HG02610 (cell line): ENCODE data around the gene ENO2.

ENCODE experiments used
- ATAC-seq: cut with Tn5 transposase; IDR thresholded peaks from one replicate; pipeline ENCODE4 v1.9.1; 2021; ENCODE audit warnings: mild to moderate bottlenecking, moderate library complexity; ENCODE audit not compliant: unreplicated experiment

The ENO2 gene

DNA sequence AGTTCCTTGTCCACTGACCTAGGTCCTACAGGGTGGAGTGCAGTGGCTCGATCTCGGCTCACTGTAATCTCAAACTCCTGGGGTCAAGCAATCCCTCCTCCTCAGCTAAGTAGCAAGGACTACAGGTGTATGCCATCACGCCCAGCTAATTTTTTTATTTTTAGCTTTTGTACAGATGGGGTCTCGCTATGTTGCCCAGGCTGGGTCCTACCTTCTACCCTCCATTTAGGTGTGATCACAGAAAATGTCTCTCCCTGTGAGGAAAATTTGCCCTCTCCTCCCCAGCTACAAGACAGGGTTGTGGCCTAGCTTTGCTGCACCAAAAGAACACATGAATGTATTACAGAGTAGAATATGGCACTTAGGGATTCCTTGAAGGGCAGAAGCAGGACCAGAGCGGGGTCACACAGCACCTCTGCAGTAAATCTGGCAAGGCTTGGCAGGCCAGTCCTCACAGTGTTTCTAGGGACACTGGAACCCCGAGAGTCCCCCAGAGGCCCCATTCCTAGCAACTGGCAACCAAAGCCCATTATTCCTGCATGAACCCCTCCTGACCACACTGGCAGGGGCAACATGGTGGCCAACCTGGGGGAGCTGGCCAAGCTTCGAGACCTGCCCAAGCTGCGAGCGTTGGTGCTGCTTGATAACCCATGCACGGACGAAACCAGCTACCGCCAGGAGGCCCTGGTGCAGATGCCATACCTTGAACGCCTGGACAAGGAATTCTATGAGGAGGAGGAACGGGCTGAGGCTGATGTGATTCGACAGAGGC is 2.0 kb upstream of the ENO2 start:
- ATAC-seq = no peak

DNA sequence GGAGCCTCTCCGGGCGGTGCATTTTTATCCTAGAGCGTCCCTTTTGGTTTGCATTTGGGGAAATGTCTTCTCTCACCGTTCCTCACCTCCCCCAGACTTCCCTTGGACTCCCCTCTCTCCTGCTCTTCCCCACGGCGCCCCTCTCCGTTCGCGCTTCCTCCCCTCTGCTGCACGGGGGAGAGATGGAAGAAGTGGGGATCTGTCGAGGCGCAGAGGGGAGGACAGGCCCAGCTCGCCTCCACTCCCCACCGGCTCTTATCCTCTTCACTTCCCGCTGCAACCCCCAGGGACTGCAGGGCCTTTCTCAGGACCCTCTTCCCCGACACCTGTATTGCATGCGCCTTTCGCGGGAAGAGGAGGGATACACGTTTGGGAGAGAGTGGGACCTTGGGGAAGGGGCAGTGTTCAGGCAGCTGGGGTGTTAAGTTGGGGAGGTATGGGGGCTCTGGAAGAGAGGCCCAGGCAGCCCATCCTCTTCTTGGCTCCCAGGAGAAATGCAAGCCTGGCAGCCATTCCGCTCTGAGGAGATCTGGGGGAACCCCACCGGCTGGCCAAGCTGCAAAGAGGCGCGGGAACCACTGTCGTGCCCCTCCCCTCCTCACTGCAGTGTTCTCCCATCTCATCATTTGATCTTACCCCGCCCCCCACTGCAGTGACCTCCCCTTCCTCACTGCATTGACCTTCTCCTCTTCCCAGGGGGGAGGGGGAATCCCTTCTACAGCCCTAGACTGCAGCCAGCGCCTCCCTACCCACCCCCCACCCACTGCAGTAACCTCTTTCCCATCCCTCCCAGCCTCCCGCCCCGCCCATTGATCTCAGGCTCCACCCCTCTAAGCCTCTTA is 788 bp downstream of the ENO2 start:
- ATAC-seq = no peak

DNA sequence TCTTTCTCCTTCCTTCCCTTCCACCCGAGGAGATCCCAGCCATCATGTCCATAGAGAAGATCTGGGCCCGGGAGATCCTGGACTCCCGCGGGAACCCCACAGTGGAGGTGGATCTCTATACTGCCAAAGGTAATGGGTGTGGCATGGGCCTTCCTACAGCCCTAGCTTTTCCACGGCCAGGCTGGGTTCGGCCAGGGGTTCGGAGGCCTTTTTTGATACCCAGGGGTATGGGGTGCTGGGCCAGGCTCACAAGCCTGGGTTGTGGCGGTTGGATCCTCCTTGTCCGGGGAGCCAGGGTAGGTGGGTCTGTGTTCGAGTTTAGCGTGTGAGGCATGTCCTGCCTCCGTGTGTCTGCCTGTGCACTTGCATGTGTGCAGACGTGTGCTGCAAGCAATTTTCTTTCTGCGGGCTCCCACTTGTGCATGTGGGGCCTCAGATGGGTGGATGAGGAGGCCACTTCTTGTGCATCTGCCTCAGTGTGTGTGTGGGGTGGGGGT is 1.5 kb downstream of the ENO2 start:
- ATAC-seq = no peak

DNA sequence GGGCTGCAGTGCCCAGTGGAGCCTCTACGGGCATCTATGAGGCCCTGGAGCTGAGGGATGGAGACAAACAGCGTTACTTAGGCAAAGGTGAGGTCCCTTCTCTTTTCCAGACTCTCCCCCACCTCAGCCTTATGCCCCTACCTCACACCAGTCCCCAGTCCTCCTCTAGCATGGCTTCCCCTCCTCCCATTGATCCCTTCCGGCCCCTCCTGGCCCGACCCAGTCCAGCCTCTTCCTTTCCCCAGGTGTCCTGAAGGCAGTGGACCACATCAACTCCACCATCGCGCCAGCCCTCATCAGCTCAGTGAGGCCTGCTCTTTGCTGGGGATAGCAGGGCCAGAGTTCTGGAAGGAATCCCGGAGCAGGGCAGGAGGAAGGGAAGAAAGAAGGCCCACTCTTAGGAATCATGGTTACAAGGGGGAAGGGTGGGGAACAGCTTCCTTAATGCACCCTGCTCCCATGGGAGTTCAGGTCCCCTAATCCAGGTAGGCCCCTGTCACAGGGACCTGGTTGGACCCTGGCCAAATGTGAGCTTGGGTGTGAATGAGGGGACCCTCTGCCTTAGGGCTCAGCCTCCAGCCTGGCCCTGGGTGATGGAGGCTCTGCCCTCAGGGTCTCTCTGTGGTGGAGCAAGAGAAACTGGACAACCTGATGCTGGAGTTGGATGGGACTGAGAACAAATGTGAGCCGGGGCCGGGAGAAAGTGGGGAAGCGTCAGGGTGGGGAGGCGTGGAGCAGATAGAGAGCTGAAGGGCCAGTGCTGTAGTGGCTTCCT is 2.2 kb downstream of the ENO2 start:
- no peak for ATAC-seq

GRCh38 chr12:6917491-6918231 is 3.3 kb downstream of the ENO2 start:
- ATAC-seq = no peak

DNA sequence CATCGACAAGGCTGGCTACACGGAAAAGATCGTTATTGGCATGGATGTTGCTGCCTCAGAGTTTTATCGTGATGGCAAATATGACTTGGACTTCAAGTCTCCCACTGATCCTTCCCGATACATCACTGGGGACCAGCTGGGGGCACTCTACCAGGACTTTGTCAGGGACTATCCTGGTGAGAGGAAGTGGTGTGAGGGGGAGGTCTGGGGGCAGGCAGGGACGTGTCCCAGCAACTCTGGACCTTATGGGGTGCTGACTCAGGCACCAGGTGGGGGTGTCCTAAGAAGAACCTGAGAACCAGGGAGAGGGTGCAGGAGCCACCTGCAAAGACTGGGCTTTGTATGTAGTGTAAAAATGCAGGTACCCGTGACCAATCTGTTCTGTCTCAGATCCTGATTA is 5.2 kb downstream of the ENO2 start:
- no peak for ATAC-seq

- no peak for ATAC-seq
Measured at GRCh38 chr12:6921539-6921938, 7.2 kb downstream of the ENO2 start.

- no peak for ATAC-seq
Measured at GRCh38 chr12:6921996-6922946, 7.9 kb downstream of the ENO2 start.

DNA sequence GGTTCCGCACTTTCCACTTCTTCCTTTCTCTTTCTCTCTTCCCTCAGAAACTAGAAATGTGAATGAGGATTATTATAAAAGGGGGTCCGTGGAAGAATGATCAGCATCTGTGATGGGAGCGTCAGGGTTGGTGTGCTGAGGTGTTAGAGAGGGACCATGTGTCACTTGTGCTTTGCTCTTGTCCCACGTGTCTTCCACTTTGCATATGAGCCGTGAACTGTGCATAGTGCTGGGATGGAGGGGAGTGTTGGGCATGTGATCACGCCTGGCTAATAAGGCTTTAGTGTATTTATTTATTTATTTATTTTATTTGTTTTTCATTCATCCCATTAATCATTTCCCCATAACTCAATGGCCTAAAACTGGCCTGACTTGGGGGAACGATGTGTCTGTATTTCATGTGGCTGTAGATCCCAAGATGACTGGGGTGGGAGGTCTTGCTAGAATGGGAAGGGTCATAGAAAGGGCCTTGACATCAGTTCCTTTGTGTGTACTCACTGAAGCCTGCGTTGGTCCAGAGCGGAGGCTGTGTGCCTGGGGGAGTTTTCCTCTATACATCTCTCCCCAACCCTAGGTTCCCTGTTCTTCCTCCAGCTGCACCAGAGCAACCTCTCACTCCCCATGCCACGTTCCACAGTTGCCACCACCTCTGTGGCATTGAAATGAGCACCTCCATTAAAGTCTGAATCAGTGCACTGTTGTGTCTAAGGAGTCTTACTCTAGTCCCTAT is 8.8 kb downstream of the ENO2 start:
- no peak for ATAC-seq

DNA sequence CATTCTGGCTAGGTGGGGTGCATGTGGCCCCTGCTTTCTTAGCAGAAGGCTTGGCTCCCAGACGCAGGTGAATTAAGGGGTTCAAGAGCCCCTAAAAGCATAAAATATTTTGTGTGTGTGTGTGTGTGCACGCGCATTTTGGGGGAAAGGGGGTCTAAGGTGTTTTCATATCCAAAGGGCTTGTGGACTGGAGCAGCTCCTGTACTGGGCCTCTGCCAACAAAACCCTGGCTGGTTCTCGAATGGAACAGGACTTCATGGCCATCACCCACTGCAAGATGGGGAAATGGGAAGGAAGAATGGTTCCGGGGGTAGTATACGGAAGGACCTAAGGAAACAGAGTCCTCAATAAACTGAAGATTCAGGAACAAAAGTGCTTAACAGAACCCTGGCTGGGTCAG is 9.5 kb downstream of the ENO2 start:
- no peak for ATAC-seq

DNA sequence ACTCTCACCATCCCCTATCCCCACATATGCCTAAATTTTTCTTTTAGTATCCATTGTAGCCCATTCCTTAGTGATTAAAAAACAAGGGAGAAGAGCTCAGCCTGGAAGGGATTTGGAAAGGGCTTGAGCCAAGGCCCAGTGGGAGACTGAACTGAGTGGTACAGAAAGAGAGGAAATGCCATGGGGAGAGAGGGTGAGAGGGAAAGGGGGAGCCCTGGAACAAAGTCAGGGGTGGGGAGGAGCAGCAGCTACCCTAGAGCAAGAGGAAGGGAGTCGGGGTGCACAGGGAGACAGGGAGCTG is 10.8 kb downstream of the ENO2 start:
- no peak for ATAC-seq

GRCh38 chr12:6925540-6926279 is 11.3 kb downstream of the ENO2 start:
- no peak for ATAC-seq

GRCh38 chr12:6927379-6928021 is 13.1 kb downstream of the ENO2 start, which contains the start of gene ATN1:
Gene ATN1 (plus strand): TSS chr12:6927959. CDS start chr12:6934002, 6,043 bp downstream.
- no peak for ATAC-seq

GRCh38 chr12:6928022-6928702 is 13.8 kb downstream of the ENO2 start:
- no peak for ATAC-seq

- ATAC-seq = no peak
Measured at GRCh38 chr12:6928703-6929407, 14.5 kb downstream of the ENO2 start.
